Breast epithelium (tissue), 4 donors: Measurements from ENCODE around the gene MGST2. TPM values are rescaled to one million over a fixed set of nuclear protein-coding genes. Genes with fewer than 3 reads are reported as not detected.

ENCODE experiments used
- DNase-seq, 2 donors: peaks; one replicate each; pipeline ENCODE4 v3.0.0-alpha.2; 2019; ENCODE audit warnings: low spot score in 2 of 2
- H3K27ac ChIP-seq, 2 donors: fragments of 200-600 bp; sonication (generic) in 1 of 2; one replicate each; pipeline ENCODE4 v1.5.1; 2016 to 2019; ENCODE audit warnings: mild to moderate bottlenecking in 1 of 2
- H3K27me3 ChIP-seq, 2 donors: fragments of 200-600 bp; sonication (generic) in 1 of 2; one replicate each; pipeline versions ENCODE4 v1.5.1 to v1.6.0; 2017 to 2019; ENCODE audit warnings: control low read depth in 1 of 2, mild to moderate bottlenecking in 1 of 2
- H3K36me3 ChIP-seq: fragments of 200-600 bp; one replicate; pipeline ENCODE4 v1.5.1; 2019
- H3K4me1 ChIP-seq, 2 donors: fragments of 200-600 bp; sonication (generic); one replicate each; pipeline ENCODE4 v1.5.1; 2016 to 2019; ENCODE audit warnings: control low read depth in 1 of 2
- H3K4me3 ChIP-seq, 3 donors: fragments of 200-600 bp; sonication (generic); 1 replicate in 2 of 3; 2 replicates in 1 of 3; pipeline ENCODE4 v1.5.1; 2016 to 2019; ENCODE audit warnings: mild to moderate bottlenecking in 3 of 3, moderate library complexity in 2 of 3
- H3K9me3 ChIP-seq, 2 donors: fragments of 200-600 bp; sonication (generic) in 1 of 2; one replicate each; pipeline ENCODE4 v1.5.1; 2016 to 2019; ENCODE audit warnings: control low read depth in 1 of 2
- CTCF ChIP-seq, 3 donors: fragments of 450-650 bp; IDR thresholded peaks; one replicate each; pipeline ENCODE4 v1.5.1; 2016 to 2017; ENCODE audit warnings: antibody characterized with exemption in 3 of 3, mild to moderate bottlenecking in 3 of 3, moderate library complexity in 3 of 3
- POLR2A ChIP-seq: fragments of 450-650 bp; IDR thresholded peaks from one replicate; pipeline ENCODE4 v1.6.1; 2016; ENCODE audit warnings: antibody characterized with exemption, mild to moderate bottlenecking, moderate library complexity
- POLR2AphosphoS5 ChIP-seq, 3 donors: sonication (generic); formaldehyde crosslinking; IDR thresholded peaks; one replicate each; pipeline ENCODE4 v1.6.1; 2017; ENCODE audit warnings: antibody characterized with exemption in 3 of 3
- intact Hi-C: fragments of 100-400 bp; cut with DNase I; formaldehyde crosslinking; loops from one replicate; pipeline ENCODE4 v1.15.1; 2023; ENCODE audit warnings: low total_unique reads
- total RNA-seq, 3 donors: library from RNA; depleted of rRNA; stranded (reverse); fragments of >200 nt; gene quantifications; one replicate each; pipeline ENCODE4 v1.1.0, GENCODE V29; 2016

MGST2 gene
- total RNA-seq, 3 donors from 2014 or later: 29.1 to 58.7 (median 50.5) TPM

GRCh38 chr4:139700568-139700967 is 34.9 kb downstream of the MGST2 start:
- intact Hi-C loops: no loop called here
- no peak overlapping the region for H3K27ac ChIP-seq
- no peak for TF ChIP-seq POLR2AphosphoS5 (IDR thresholded peaks at IDR 0.05)
- TF ChIP-seq POLR2A: no peak
- TF ChIP-seq CTCF (IDR thresholded peaks at IDR 0.05): no peak
- no peaks in the 10 kb centered on the region for H3K36me3 ChIP-seq
- H3K4me1 ChIP-seq: no peaks in the 10 kb centered on the region
- H3K27me3 ChIP-seq: no peaks in the 10 kb centered on the region
- no peak for DNase-seq
- no peak overlapping the region for H3K4me3 ChIP-seq
- peaks cover 7 to 14% of the 10 kb centered on the region in 2 donors for H3K9me3 ChIP-seq

- H3K27me3 ChIP-seq: no peaks in the 10 kb centered on the region
- H3K9me3 ChIP-seq: no peaks in the 10 kb centered on the region
- H3K4me1 ChIP-seq: no peaks in the 10 kb centered on the region
- no peak overlapping the region for H3K27ac ChIP-seq
- no peak for TF ChIP-seq CTCF (IDR thresholded peaks at IDR 0.05)
- TF ChIP-seq POLR2A: no peak
- TF ChIP-seq POLR2AphosphoS5 (IDR thresholded peaks at IDR 0.05): no peak
- no peak for DNase-seq
- H3K4me3 ChIP-seq: no peak overlapping the region
- H3K36me3 ChIP-seq: no peaks in the 10 kb centered on the region
- intact Hi-C loops: no loop called here
Observed at GRCh38 chr4:139704915-139705485, 39.4 kb downstream of the MGST2 start.

GRCh38 chr4:139709660-139710059 is 44.0 kb downstream of the MGST2 start:
- Histone ChIP-seq H3K27ac (no peak overlapping the region), H3K36me3 (no peaks in the 10 kb centered on the region), H3K4me3 (no peak overlapping the region), H3K27me3 (no peaks in the 10 kb centered on the region), H3K9me3 (no peaks in the 10 kb centered on the region), H3K4me1 (no peaks in the 10 kb centered on the region)
- intact Hi-C loops: no loop called here
- TF ChIP-seq POLR2AphosphoS5 (IDR thresholded peaks at IDR 0.05): no peak
- TF ChIP-seq CTCF (IDR thresholded peaks at IDR 0.05): no peak
- no peak for TF ChIP-seq POLR2A
- DNase-seq: no peak

GRCh38 chr4:139710073-139710472 is 44.5 kb downstream of the MGST2 start:
- Histone ChIP-seq H3K4me1 (no peaks in the 10 kb centered on the region), H3K9me3 (no peaks in the 10 kb centered on the region), H3K27ac (no peak overlapping the region), H3K4me3 (no peak overlapping the region), H3K27me3 (no peaks in the 10 kb centered on the region), H3K36me3 (no peaks in the 10 kb centered on the region)
- intact Hi-C loops: no loop called here
- DNase-seq: no peak
- no peak for TF ChIP-seq POLR2AphosphoS5 (IDR thresholded peaks at IDR 0.05)

DNA sequence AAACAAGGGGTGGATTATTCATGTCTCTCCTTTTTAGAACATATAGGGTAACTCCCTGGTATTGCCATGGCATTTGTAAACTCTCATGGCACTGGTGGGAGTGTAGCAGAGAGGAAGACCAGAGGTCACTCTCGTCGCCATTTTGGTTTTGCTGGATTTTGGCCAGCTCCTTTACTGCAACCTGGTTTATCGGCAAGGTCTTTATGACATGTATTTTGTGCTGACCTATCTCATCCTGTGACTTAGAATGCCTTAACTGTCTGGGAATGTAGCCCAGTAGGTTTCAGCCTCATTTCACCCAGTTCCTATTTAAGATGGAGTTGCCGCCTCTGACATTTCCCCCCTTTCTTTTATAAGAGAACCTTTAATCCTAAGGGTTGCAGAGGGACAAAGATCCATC is 45.8 kb downstream of the MGST2 start:
- no peak overlapping the region for H3K27ac ChIP-seq
- no peak for TF ChIP-seq POLR2A
- no peak for TF ChIP-seq POLR2AphosphoS5 (IDR thresholded peaks at IDR 0.05)
- no peak for TF ChIP-seq CTCF (IDR thresholded peaks at IDR 0.05)
- DNase-seq: no peak
- no peaks in the 10 kb centered on the region for H3K4me1 ChIP-seq
- H3K9me3 ChIP-seq: no peaks in the 10 kb centered on the region
- intact Hi-C loops: no loop called here
- H3K27me3 ChIP-seq: no peaks in the 10 kb centered on the region
- H3K36me3 ChIP-seq: no peaks in the 10 kb centered on the region
- H3K4me3 ChIP-seq: no peak overlapping the region

DNA sequence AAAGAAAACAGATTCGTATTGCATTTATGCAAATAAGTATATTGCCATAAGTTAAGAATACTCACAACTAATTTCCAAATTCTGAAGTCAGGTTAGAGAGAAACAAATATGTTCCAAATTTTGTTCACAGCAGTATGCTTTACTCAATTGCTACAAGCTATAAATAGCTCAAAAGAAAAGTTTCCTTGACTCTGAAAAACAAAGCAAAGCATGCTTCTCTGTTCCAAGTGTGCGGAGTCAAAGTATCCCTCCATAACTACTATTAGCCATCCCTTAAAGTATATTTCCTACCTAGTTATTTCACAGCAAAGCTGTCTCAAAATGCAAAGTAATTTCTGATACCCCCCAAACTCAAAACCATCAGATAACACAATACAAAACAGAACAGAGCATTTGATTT is 47.3 kb downstream of the MGST2 start:
- H3K27ac ChIP-seq: no peak overlapping the region
- no peaks in the 10 kb centered on the region for H3K4me1 ChIP-seq
- H3K27me3 ChIP-seq: no peaks in the 10 kb centered on the region
- no peak overlapping the region for H3K4me3 ChIP-seq
- no peak for TF ChIP-seq CTCF (IDR thresholded peaks at IDR 0.05)
- TF ChIP-seq POLR2AphosphoS5 (IDR thresholded peaks at IDR 0.05): no peak
- no peak for TF ChIP-seq POLR2A
- intact Hi-C loops: no loop called here
- no peak for DNase-seq
- no peaks in the 10 kb centered on the region for H3K9me3 ChIP-seq
- no peaks in the 10 kb centered on the region for H3K36me3 ChIP-seq
